Mesodermal cell (in vitro differentiated cells): Measurements from ENCODE around the gene LAT.

ENCODE experiments used
- H3K27ac ChIP-seq: 2 replicates; pipeline ENCODE4 v1.7.0; 2013; ENCODE audit warnings: mild to moderate bottlenecking, low read depth, low read length, moderate library complexity; ENCODE audit not compliant: severe bottlenecking
- H3K36me3 ChIP-seq: 2 replicates; pipeline ENCODE4 v1.7.1; 2013; ENCODE audit warnings: mild to moderate bottlenecking, low read length, moderate library complexity; ENCODE audit not compliant: control insufficient read depth, insufficient read depth
- H3K4me1 ChIP-seq: one replicate; pipeline ENCODE4 v1.7.1; 2013; ENCODE audit warnings: mild to moderate bottlenecking, low read length; ENCODE audit not compliant: insufficient read depth, control insufficient read depth, poor library complexity, severe bottlenecking
- H3K4me3 ChIP-seq: 2 replicates; pipeline ENCODE4 v1.7.0; 2013; ENCODE audit warnings: low read length, control low read depth, mild to moderate bottlenecking; ENCODE audit not compliant: insufficient read depth, poor library complexity, severe bottlenecking; ENCODE audit errors: extremely low read depth
- H3K9me3 ChIP-seq: 2 replicates; pipeline ENCODE4 v1.7.1; 2013; ENCODE audit warnings: mild to moderate bottlenecking, low read length, moderate library complexity; ENCODE audit not compliant: control insufficient read depth
- WGBS, 2 experiments: methylation state at CpG; one replicate each; pipeline ENCODE4 v1.1.5; 2013; ENCODE audit warnings: missing lambda C conversion rate in 2 of 2; ENCODE audit not compliant: insufficient coverage in 2 of 2; 5-methylcytosine and 5-hydroxymethylcytosine counted together

Gene LAT

GRCh38 chr16:29007730-29008593 is 23.1 kb downstream of the LAT start:
- no peaks in the 10 kb centered on the region for H3K36me3 ChIP-seq
- 90 to 91% methylated on average over 8 of the region's 10 CpGs for WGBS, 2 experiments
- no peaks in the 10 kb centered on the region for H3K9me3 ChIP-seq
- H3K4me1 ChIP-seq: no peaks in the 10 kb centered on the region
- no peak overlapping the region for H3K27ac ChIP-seq
- H3K4me3 ChIP-seq: no peak overlapping the region

DNA sequence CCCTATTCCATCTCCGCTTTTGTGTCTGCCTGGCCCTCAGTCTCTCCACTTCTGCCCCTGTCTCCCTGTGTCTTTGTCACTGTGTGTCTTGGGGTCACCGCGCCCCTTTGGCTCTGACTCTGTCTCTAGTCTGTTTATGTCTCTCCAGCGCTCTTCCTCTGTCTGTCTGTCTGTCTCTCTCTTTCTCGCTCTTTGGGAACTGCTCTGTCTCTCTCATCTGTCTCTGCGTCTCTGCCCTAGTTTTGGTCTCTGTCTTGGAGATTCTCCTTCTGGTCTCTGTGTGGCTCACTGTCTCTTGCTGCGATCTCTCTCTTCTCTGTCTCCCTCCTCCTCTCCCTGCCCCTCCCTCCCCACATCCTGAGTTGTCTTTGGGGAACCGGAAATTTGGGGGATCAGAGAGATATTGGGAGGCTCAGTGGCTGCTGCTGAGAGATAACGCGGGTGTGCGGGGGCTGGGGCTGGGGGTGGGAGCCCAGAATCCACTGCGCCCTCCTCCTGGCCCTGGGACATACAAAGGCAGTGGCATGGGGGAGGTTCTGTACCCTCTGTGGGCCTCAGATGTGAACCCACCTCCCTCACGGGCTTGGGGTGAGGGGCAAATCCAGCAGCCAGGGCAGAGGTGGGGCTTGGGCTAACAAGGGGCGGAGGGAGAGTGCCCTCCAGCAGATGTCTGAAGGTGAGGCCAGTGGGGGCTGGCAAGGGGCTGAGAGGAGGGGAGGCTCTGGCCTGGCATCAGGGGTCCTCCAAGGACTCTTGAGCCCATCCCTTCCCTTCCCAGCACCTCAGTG is 24.4 kb downstream of the LAT start:
- no peaks in the 10 kb centered on the region for H3K36me3 ChIP-seq
- no peaks in the 10 kb centered on the region for H3K4me1 ChIP-seq
- 90 to 97% methylated on average over 8 to 12 of the region's 14 CpGs for WGBS, 2 experiments
- H3K4me3 ChIP-seq: no peak overlapping the region
- no peaks in the 10 kb centered on the region for H3K9me3 ChIP-seq
- no peak overlapping the region for H3K27ac ChIP-seq

- Histone ChIP-seq H3K4me3 (no peak overlapping the region), H3K4me1 (no peaks in the 10 kb centered on the region), H3K36me3 (no peaks in the 10 kb centered on the region), H3K9me3 (no peaks in the 10 kb centered on the region), H3K27ac (no peak overlapping the region)
- WGBS, 2 experiments: 80 to 100% methylated on average over 1 of the region's 2 CpGs
Measured at GRCh38 chr16:29009838-29010166, 24.9 kb downstream of the LAT start.

DNA sequence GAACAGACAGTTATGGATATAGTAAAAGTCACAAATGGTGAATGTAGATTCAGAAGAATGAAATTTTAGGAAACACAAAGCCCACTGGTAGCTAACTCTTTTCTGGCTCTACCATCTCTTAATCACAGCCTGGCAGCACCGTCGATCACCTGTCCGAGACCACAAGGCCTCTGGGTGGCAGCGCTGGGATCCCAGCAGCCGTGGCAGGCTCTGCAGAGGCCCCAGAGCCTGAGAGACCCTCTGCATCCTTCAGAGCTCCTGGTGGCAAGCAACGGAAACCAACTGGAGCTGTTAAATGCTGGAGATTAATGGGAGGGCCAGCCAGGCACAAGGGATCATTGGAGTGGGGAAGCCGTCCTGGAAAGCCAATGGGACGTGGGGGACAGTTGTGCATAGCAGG is 26.3 kb downstream of the LAT start:
- H3K4me3 ChIP-seq: no peak overlapping the region
- 61 to 68% methylated on average over 8 of the region's 8 CpGs for whole genome bisulfite sequencing, 2 experiments

GRCh38 chr16:29011851-29012250 is 27.0 kb downstream of the LAT start:
- Histone ChIP-seq H3K27ac (no peak overlapping the region), H3K9me3 (no peaks in the 10 kb centered on the region), H3K36me3 (no peaks in the 10 kb centered on the region), H3K4me3 (no peak overlapping the region), H3K4me1 (no peaks in the 10 kb centered on the region)
- WGBS, 2 experiments: 87% methylated on average over 2 to 4 of the region's 4 CpGs

More for the DNA sequence above, 26.3 kb downstream of the LAT start:
- Histone ChIP-seq H3K4me1 (no peaks in the 10 kb centered on the region), H3K9me3 (no peaks in the 10 kb centered on the region), H3K27ac (no peak overlapping the region), H3K36me3 (no peaks in the 10 kb centered on the region)

- 63 to 96% methylated on average over 4 of the region's 9 CpGs for WGBS, 2 experiments
- Histone ChIP-seq H3K36me3 (no peaks in the 10 kb centered on the region), H3K9me3 (no peaks in the 10 kb centered on the region), H3K4me3 (no peak overlapping the region), H3K27ac (no peak overlapping the region), H3K4me1 (no peaks in the 10 kb centered on the region)
Measured at GRCh38 chr16:29012913-29013553, 28.2 kb downstream of the LAT start.

DNA sequence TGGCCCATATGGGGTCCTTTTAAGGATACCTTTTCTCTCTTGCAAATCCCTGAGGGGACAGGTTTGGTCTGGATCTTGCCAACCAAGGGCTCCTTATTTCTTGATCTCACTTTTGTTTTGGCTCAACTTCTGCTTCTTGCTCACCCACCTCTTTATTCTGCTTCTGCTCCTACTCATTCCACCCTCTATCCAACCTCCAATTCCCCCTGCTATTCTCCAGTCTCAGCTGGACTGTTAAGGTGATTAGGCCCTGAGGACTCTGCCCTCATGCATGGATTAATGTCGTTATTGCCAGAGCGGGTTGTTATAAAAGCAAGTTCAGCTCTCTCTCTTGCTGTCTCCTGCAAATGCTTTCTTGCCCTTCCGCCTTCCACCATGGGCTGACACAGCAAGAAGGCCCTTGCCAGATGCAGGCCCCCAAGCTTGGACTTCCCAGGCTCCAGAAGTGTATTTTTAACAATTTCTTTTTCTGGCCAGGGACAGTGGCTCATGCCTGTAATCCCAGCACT is 29.8 kb downstream of the LAT start:
- Histone ChIP-seq H3K9me3 (no peaks in the 10 kb centered on the region), H3K4me1 (no peaks in the 10 kb centered on the region), H3K36me3 (no peaks in the 10 kb centered on the region), H3K4me3 (no peak overlapping the region), H3K27ac (no peak overlapping the region)
- WGBS, 2 experiments: 79 to 93% methylated on average over 2 to 3 of the region's 3 CpGs

GRCh38 chr16:29022196-29022595 is 37.3 kb downstream of the LAT start:
- no peaks in the 10 kb centered on the region for H3K36me3 ChIP-seq
- H3K4me1 ChIP-seq: no peaks in the 10 kb centered on the region
- WGBS, 2 experiments: 94 to 97% methylated on average over 2 to 3 of the region's 5 CpGs
- no peak overlapping the region for H3K4me3 ChIP-seq
- H3K9me3 ChIP-seq: no peaks in the 10 kb centered on the region
- no peak overlapping the region for H3K27ac ChIP-seq

- Histone ChIP-seq H3K4me1 (peaks cover 2% of the 10 kb centered on the region), H3K4me3 (no peak overlapping the region), H3K27ac (no peak overlapping the region), H3K9me3 (no peaks in the 10 kb centered on the region), H3K36me3 (no peaks in the 10 kb centered on the region)
- WGBS, 2 experiments: 91 to 92% methylated on average over 8 to 11 of the region's 15 CpGs
Measured at GRCh38 chr16:29023279-29024277, 38.7 kb downstream of the LAT start.

DNA sequence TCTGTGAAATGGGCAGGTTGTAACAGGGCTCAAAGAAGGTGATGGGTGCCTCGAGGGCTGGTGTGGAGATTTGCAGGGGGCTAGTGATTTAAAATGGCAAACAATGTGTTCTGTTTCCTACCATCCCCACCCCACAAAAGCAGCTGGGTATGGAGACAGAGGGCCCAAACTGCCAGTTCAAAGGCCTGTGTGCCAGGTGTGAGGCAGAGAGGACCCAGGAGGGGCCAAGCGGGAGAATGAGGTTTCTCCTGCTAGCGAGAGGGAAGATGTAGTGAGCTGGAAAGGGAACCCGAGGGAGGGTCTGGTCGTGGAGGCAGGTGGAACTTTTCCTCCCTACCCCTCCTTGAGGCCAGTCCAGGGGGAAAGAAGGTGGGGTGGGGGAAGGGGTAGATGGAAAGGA is 39.4 kb downstream of the LAT start:
- 80% methylated on average over 1 of the region's 5 CpGs; no CpG with 5 or more reads in 1 of the 2 experiments for WGBS, 2 experiments
- peaks cover 9% of the 10 kb centered on the region for H3K4me1 ChIP-seq
- no peak overlapping the region for H3K4me3 ChIP-seq
- H3K36me3 ChIP-seq: no peaks in the 10 kb centered on the region
- no peaks in the 10 kb centered on the region for H3K9me3 ChIP-seq
- H3K27ac ChIP-seq: no peak overlapping the region
